Measurements from ENCODE around the gene ERN1.

ERN1 gene

DNA sequence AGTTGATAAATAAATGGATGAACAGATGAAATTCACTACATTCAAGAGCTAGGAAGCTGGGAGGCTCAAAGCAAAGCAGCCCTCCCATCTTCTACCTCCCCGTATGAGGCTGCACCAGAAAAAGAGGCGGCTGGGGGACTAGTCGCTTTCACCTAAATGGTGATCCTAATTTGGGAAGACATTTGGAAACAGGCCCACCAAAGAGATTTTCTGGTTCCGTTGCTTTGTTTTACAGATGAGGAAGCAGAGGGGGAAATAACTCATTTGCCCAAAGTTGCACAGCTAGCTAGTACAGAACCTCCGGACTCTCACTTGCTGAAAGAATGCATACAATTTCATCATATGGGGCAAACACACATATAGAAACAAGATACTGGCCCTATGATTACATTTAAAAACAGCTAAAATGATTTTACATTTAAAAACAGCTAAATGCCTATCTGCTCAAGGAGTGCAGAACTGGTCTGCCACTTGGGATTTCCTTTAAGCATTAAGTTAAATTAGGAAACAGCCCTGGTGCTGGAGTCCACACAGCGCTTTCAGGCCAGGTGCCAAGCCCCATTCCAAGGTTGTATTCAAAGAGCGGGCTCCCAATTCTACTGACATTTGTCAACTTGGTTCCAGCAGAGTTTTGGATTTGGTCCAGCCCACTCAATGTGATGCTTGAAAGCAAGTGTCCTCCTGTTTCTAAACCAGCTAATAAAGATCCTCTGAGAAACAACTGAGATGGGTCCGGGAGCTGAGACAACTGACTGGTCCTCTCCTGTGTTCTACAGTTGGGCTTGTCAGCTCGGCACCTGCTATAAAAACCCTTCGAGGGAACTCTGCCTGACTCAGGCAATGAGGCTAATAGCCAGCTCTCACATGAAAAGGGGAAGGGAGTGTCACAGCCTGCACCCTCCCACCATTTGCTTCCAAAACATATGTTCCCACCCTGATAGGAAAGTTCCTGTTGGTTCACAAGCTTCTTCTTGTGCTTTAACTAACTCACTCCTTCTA is 11.7 kb downstream of the ERN1 start:
- DNase-seq (ENCODE audit: low read depth): no peak
- H3K4me3 ChIP-seq (ENCODE audit: low read depth, low read length): no peak overlapping the region

GRCh38 chr17:64115822-64116534 is 14.0 kb downstream of the ERN1 start:
- peak; percentile 60 for DNase-seq (ENCODE audit: low read depth)
- no peak overlapping the region for H3K4me3 ChIP-seq (ENCODE audit: low read depth, low read length)

DNA sequence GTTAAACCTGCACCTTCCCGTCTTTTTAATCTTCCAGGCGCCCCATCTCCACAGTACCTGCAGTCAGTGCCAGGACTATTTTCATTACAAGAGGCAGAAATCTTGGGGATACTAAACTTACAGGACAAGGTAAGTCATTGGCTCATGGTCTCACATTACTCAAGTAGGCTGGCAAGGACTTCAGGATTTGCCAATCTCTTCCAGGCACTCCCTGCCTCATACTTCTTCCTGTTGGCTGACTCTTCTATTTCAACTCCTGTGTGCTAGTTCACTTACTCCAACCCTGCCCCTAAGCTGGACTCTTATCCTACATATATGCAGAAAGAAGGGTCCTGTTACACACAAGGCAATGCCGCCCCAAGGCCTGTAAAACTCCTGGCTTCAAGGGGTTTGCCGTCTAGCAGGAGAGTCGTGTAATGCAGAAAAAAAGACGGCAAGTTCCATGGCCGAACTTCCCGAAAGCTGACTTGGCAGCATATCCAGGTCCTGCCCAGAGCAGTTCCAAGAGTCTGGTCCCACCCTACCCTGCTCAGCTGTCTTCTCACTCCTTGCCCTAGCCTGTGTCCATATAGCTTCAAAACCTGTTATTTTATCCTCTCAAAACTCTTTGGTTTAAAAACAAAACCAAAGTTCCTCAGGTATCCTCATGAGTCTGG is 14.8 kb downstream of the ERN1 start:
- no peak for DNase-seq (ENCODE audit: low read depth)
- no peak overlapping the region for H3K4me3 ChIP-seq (ENCODE audit: low read depth, low read length)

DNA sequence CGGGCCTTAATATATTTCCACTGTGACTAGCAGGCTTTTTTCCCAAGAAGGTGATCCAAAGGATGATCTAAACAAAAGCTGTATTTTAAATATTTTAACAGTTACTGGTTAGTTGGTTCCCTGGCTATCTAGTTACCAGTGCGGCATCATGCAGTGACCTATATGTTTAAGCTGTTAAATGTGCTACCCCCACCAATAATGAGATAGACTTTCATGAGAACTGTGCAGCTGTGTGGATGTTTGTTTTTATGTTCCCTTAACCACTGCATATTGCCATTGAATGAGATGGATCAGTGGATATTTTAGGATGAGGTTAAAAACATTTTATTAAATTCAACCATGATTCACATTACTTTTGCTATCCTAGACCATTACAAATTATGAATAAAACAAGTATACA is 16.9 kb downstream of the ERN1 start:
- DNase-seq (ENCODE audit: low read depth): no peak
- no peak overlapping the region for H3K4me3 ChIP-seq (ENCODE audit: low read depth, low read length)

DNA sequence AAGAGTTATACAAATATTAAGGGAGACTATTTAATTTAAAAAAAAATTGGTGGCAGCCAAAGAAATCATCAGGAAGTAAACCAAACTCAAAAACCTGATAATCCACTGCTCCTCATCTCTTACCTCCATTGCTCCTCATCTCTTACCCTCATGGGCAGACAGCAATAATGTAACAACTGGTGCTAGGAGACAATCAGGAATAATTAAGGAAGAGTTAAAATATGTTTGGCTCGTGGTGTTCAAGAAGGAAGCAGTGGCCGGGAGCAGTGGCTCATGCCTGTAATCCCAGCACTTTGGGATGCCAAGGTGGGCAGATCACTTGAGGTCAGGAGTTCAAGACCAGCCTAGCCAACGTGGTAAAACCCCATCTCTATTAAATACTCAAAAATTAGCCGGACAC is 18.1 kb downstream of the ERN1 start:
- no peak for DNase-seq (ENCODE audit: low read depth)
- no peak overlapping the region for H3K4me3 ChIP-seq (ENCODE audit: low read depth, low read length)

GRCh38 chr17:64110379-64111152 is 19.4 kb downstream of the ERN1 start:
- no peak overlapping the region for H3K4me3 ChIP-seq (ENCODE audit: low read depth, low read length)
- no peak for DNase-seq (ENCODE audit: low read depth)

DNA sequence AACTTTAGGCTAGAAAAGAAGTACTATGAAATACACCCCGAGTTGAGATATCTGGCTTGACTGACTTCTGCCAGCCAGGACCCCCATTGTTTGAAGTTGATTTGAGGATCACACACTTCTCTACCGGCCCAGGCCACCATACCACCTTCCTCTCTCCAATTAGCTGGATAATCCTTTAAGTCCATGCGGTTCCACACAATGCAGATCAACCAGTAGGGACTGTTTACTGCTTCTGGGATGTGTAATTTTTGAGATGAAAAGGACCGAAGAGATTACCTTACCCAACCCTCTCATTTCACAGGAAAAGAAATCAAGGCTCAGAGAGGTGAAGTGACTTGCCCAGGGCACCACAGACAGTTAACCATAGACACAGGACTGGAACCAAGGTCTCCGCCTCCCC is 20.5 kb downstream of the ERN1 start:
- DNase-seq (ENCODE audit: low read depth): no peak

DNA sequence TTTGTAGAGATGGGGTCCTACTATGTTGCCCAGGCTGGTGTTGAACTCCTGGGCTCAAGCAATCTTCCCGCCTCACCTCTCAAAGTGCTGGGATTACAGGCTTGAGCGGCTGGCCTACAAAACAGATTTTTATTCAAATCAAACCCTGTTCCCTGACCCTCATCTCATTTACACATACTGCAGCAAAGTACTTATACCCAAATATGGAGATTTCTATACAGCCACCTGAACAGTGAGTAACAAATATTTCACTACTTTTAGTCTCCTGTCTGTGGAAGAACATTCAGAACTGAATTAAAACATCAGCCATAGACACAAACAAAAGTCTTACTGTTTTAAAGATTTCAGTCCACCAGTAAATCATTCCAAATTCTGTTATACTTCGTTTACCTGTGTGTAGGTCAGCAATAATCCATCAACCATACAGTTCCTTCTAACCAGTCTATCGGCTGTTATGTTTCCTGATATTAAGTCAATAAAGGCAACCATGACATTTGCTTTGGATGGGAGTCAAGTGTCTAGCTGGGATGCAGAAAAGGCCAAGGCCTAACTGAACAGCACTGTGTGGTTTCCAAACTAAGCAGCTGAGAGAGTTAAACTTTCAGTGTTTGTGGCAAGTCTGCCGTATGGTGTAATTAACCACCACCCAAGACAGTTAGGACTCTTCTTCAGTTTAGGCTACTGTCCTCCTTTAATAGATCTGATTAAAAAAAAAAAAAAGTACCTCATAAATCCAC is 22.3 kb downstream of the ERN1 start:
- H3K4me3 ChIP-seq (ENCODE audit: low read depth, low read length): no peak overlapping the region
- DNase-seq (ENCODE audit: low read depth): no peak

More for the DNA sequence above, 20.5 kb downstream of the ERN1 start:
- no peak overlapping the region for H3K4me3 ChIP-seq (ENCODE audit: low read depth, low read length)

GRCh38 chr17:64106918-64107317 is 23.0 kb downstream of the ERN1 start:
- no peak overlapping the region for H3K4me3 ChIP-seq (ENCODE audit: low read depth, low read length)
- DNase-seq (ENCODE audit: low read depth): no peak

- no peak for DNase-seq (ENCODE audit: low read depth)
- no peak overlapping the region for H3K4me3 ChIP-seq (ENCODE audit: low read depth, low read length)
Observed at GRCh38 chr17:64103391-64104364, 26.3 kb downstream of the ERN1 start.

- H3K4me3 ChIP-seq (ENCODE audit: low read depth, low read length): no peak overlapping the region
- no peak for DNase-seq (ENCODE audit: low read depth)
Observed at GRCh38 chr17:64102627-64103390, 27.1 kb downstream of the ERN1 start.

GRCh38 chr17:64099543-64099942 is 30.4 kb downstream of the ERN1 start:
- no peak for DNase-seq (ENCODE audit: low read depth)

GRCh38 chr17:64097196-64097936 is 32.6 kb downstream of the ERN1 start:
- H3K4me3 ChIP-seq (ENCODE audit: low read depth, low read length): no peak overlapping the region
- DNase-seq (ENCODE audit: low read depth): no peak

More at GRCh38 chr17:64099543-64099942, 30.4 kb downstream of the ERN1 start:
- no peak overlapping the region for H3K4me3 ChIP-seq (ENCODE audit: low read depth, low read length)

GRCh38 chr17:64096037-64096436 is 33.9 kb downstream of the ERN1 start:
- DNase-seq (ENCODE audit: low read depth): no peak
- no peak overlapping the region for H3K4me3 ChIP-seq (ENCODE audit: low read depth, low read length)

- H3K4me3 ChIP-seq (ENCODE audit: low read depth, low read length): no peak overlapping the region
- DNase-seq (ENCODE audit: low read depth): no peak
Observed at GRCh38 chr17:64095144-64095882, 34.6 kb downstream of the ERN1 start.

DNA sequence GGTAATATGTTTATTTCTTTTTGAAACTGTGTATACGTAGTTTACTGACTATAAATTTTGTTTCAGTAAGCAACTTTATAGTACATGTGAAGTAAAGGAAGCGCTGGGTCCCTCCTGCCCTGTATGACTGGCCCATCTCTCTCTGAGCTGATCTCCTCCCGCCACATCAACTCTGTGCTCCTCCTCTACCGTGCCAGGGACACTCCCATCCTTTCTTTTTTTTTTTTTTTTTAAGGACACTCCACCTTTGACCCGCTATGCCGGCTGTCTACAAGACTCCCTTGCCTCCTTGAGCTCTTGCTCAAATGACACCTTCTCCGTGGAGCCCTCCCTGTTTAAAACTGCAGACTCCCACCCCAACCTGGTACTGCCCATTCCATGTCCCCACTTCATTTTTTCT is 35.5 kb downstream of the ERN1 start:
- DNase-seq (ENCODE audit: low read depth): no peak
- no peak overlapping the region for H3K4me3 ChIP-seq (ENCODE audit: low read depth, low read length)

All from skeletal muscle cell (primary cell).